Tibial artery (tissue), 4 donors: ENCODE measurements around the gene CNTN1.

Experiments used
- DNase-seq, 2 donors: peaks; one replicate each; pipeline ENCODE4 v3.0.0-alpha.2; 2019
- H3K27ac ChIP-seq, 2 donors: fragments of 200-600 bp; sonication (generic) in 1 of 2; 1 replicate in 1 of 2; 2 replicates in 1 of 2; pipeline ENCODE4 v1.5.1; 2018 to 2019; ENCODE audit warnings: mild to moderate bottlenecking in 1 of 2
- H3K27me3 ChIP-seq, 2 donors: fragments of 200-600 bp; sonication (generic) in 1 of 2; one replicate each; pipeline versions ENCODE4 v1.5.1 to v1.6.0; 2016 to 2019
- H3K36me3 ChIP-seq, 3 donors: fragments of 200-600 bp; sonication (generic) in 2 of 3; one replicate each; pipeline ENCODE4 v1.5.1; 2016 to 2019; ENCODE audit warnings: mild to moderate bottlenecking in 2 of 3
- H3K4me1 ChIP-seq, 4 donors: fragments of 200-600 bp; sonication (generic) in 2 of 4; 1 replicate in 3 of 4; 2 replicates in 1 of 4; pipeline ENCODE4 v1.5.1; 2016 to 2019
- H3K4me3 ChIP-seq, 2 donors: fragments of 200-600 bp; sonication (generic) in 1 of 2; 1 replicate in 1 of 2; 2 replicates in 1 of 2; pipeline ENCODE4 v1.5.1; 2018 to 2019; ENCODE audit warnings: mild to moderate bottlenecking in 2 of 2
- H3K9me3 ChIP-seq, 3 donors: fragments of 200-600 bp; sonication (generic) in 1 of 3; one replicate each; pipeline ENCODE4 v1.5.1; 2016 to 2019
- CTCF ChIP-seq, 2 experiments: fragments of 200-600 bp in 1 of 2; fragments of 450-650 bp in 1 of 2; IDR thresholded peaks; one replicate each; pipeline ENCODE4 v1.5.1; 2017 to 2019; ENCODE audit warnings: antibody characterized with exemption in 2 of 2, mild to moderate bottlenecking in 1 of 2, moderate library complexity in 1 of 2
- intact Hi-C: fragments of 100-400 bp; cut with DNase I; formaldehyde crosslinking; loops from one replicate; pipeline ENCODE4 v1.15.0; 2023; ENCODE audit warnings: low total_unique reads

Gene CNTN1

GRCh38 chr12:40969796-40970195, 277.6 kb downstream of the CNTN1 start:
- no peak for TF ChIP-seq CTCF (IDR thresholded peaks at IDR 0.05)
- H3K27me3 ChIP-seq, result no peaks in the 10 kb centered on the region
- H3K27ac ChIP-seq, result no peak overlapping the region
- H3K4me1 ChIP-seq, result no peaks in the 10 kb centered on the region
- no peak for DNase-seq
- no peak overlapping the region for H3K4me3 ChIP-seq
- no peaks in the 10 kb centered on the region for H3K36me3 ChIP-seq
- intact Hi-C loops, result no loop called here
- H3K9me3 ChIP-seq, result no peaks in the 10 kb centered on the region

GRCh38 chr12:40970320-40970907, 278.2 kb downstream of the CNTN1 start:
- intact Hi-C loops, result no loop called here
- TF ChIP-seq CTCF (IDR thresholded peaks at IDR 0.05), result peak in 1 of 2 experiments; percentile 17
- no peak for DNase-seq

GRCh38 chr12:40971911-40972310, 279.7 kb downstream of the CNTN1 start:
- H3K27me3 ChIP-seq, result no peaks in the 10 kb centered on the region
- H3K4me3 ChIP-seq, result no peak overlapping the region
- H3K4me1 ChIP-seq, result no peaks in the 10 kb centered on the region
- intact Hi-C loops, result no loop called here
- DNase-seq, result no peak
- H3K27ac ChIP-seq, result no peak overlapping the region
- H3K9me3 ChIP-seq, result no peaks in the 10 kb centered on the region
- no peak for TF ChIP-seq CTCF (IDR thresholded peaks at IDR 0.05)
- H3K36me3 ChIP-seq, result no peaks in the 10 kb centered on the region

More at GRCh38 chr12:40970320-40970907, 278.2 kb downstream of the CNTN1 start:
- Histone ChIP-seq H3K4me3 (no peak overlapping the region), H3K4me1 (no peaks in the 10 kb centered on the region), H3K36me3 (no peaks in the 10 kb centered on the region), H3K27ac (no peak overlapping the region), H3K9me3 (no peaks in the 10 kb centered on the region), H3K27me3 (no peaks in the 10 kb centered on the region)

- H3K27ac ChIP-seq, result no peak overlapping the region
- intact Hi-C loops, result no loop called here
- no peak for DNase-seq
- H3K4me3 ChIP-seq, result no peak overlapping the region
- H3K36me3 ChIP-seq, result no peaks in the 10 kb centered on the region
- TF ChIP-seq CTCF (IDR thresholded peaks at IDR 0.05), result no peak
- H3K4me1 ChIP-seq, result no peaks in the 10 kb centered on the region
- H3K27me3 ChIP-seq, result no peaks in the 10 kb centered on the region
- no peaks in the 10 kb centered on the region for H3K9me3 ChIP-seq
These were observed 284.3 kb downstream of the CNTN1 start for GRCh38 chr12:40976546-40976945.

GRCh38 chr12:40980427-40980961, 288.3 kb downstream of the CNTN1 start:
- TF ChIP-seq CTCF (IDR thresholded peaks at IDR 0.05), result no peak
- H3K36me3 ChIP-seq, result no peaks in the 10 kb centered on the region
- no peak overlapping the region for H3K4me3 ChIP-seq
- peaks cover 0 to 9% (median 0%) of the 10 kb centered on the region in 3 donors for H3K9me3 ChIP-seq
- H3K27me3 ChIP-seq, result no peaks in the 10 kb centered on the region
- no peaks in the 10 kb centered on the region for H3K4me1 ChIP-seq
- H3K27ac ChIP-seq, result no peak overlapping the region
- DNase-seq, result no peak
- intact Hi-C loops, result no loop called here
